ENCODE results near the gene CD300LD. TPM values are rescaled to one million over a fixed set of nuclear protein-coding genes. Genes with fewer than 3 reads are reported as not detected.

CD300LD gene
- total RNA-seq, 1 experiment from 2014 or later: not detected

- Histone ChIP-seq H3K4me3 (ENCODE audit: low read depth in 2 of 2, low read length in 2 of 2) (no peak overlapping the region), H3K27me3 (ENCODE audit: control insufficient read depth, insufficient read depth, low read length) (peaks cover 2% of the 10 kb centered on the region; the same call in 1 of the 2 replicates), H3K9me3 (ENCODE audit: control insufficient read depth, insufficient read depth, low read depth, low read length) (no peaks in the 10 kb centered on the region), H3K4me1 (ENCODE audit: control insufficient read depth, insufficient read depth, low read length) (peaks cover 11% of the 10 kb centered on the region; the same call in 1 of the 2 replicates), H3K36me3 (ENCODE audit: control insufficient read depth, insufficient read depth, low read length) (no peaks in the 10 kb centered on the region), H3K27ac (ENCODE audit: low read length) (no peak overlapping the region)
- no peak for TF ChIP-seq SIN3A (IDR thresholded peaks at IDR 0.05; ENCODE audit: borderline replicate concordance, insufficient read depth, low read depth, low read length)
- TF ChIP-seq TCF7L2 (IDR thresholded peaks at IDR 0.05; ENCODE audit: low read depth, low read length): no peak
- no peak for TF ChIP-seq REST (IDR thresholded peaks at IDR 0.05; ENCODE audit: insufficient read depth in 1 of 2, low read depth in 2 of 2, low read length in 1 of 2)
- TF ChIP-seq POLR2AphosphoS5 (IDR thresholded peaks at IDR 0.05; ENCODE audit: low read depth, low read length): peak; percentile 39; the same call in 1 of the 2 replicates
- intact Hi-C loops (cut with micrococcal nuclease; ENCODE audit: unreplicated experiment): loop anchor here (5.0 kb wide), 1 partner anchor 168 kb away; the partner anchor contains the start of gene RAB37
- DNase-seq (ENCODE audit: low read depth, low spot score) (peak; percentile 91), ATAC-seq (peak; percentile 96)
- no TSS peak for BruUV-seq (replicated peaks)
- ChIA-PET CTCF (interaction anchor here (0.5 kb wide), 1 partner anchor 200 kb away, joined by 4 read pairs; no protein-coding TSS in a partner anchor), POLR2A (interaction anchor here (0.6 kb wide), 1 partner anchor 305 kb away, joined by 3 read pairs; no protein-coding TSS in a partner anchor)
- in situ Hi-C loops (cut with HindIII; ENCODE audit: low pct_unique_long_range_greater_than_20kb, low sequenced_read_pairs): no loop called here
These were observed 22.8 kb downstream of the CD300LD start for GRCh38 chr17:74569020-74570003.

GRCh38 chr17:74568106-74568873, 23.8 kb downstream of the CD300LD start:
- Histone ChIP-seq H3K27ac (ENCODE audit: low read length) (no peak overlapping the region), H3K36me3 (ENCODE audit: control insufficient read depth, insufficient read depth, low read length) (no peaks in the 10 kb centered on the region), H3K9me3 (ENCODE audit: control insufficient read depth, insufficient read depth, low read depth, low read length) (no peaks in the 10 kb centered on the region), H3K4me3 (ENCODE audit: low read depth in 2 of 2, low read length in 2 of 2) (no peak overlapping the region), H3K4me1 (ENCODE audit: control insufficient read depth, insufficient read depth, low read length) (peaks cover 11% of the 10 kb centered on the region; the same call in 1 of the 2 replicates), H3K27me3 (ENCODE audit: control insufficient read depth, insufficient read depth, low read length) (no peaks in the 10 kb centered on the region)
- ATAC-seq (no peak), DNase-seq (ENCODE audit: low read depth, low spot score) (no peak)
- CTCF ChIA-PET: no interaction called here
- POLR2A ChIA-PET: interaction anchor here (0.6 kb wide), 1 partner anchor 22 kb away, joined by 3 read pairs; no protein-coding TSS in a partner anchor
- BruUV-seq (replicated peaks): no TSS peak
- in situ Hi-C loops (cut with HindIII; ENCODE audit: low pct_unique_long_range_greater_than_20kb, low sequenced_read_pairs): no loop called here
- TF ChIP-seq CTCF (IDR thresholded peaks at IDR 0.05) (no peak), TCF7L2 (IDR thresholded peaks at IDR 0.05; ENCODE audit: low read depth, low read length) (no peak), POLR2AphosphoS5 (IDR thresholded peaks at IDR 0.05; ENCODE audit: low read depth, low read length) (no peak), SIN3A (IDR thresholded peaks at IDR 0.05; ENCODE audit: borderline replicate concordance, insufficient read depth, low read depth, low read length) (no peak), REST (IDR thresholded peaks at IDR 0.05; ENCODE audit: insufficient read depth in 1 of 2, low read depth in 2 of 2, low read length in 1 of 2) (no peak)
- intact Hi-C loops (cut with micrococcal nuclease; ENCODE audit: unreplicated experiment): loop anchor here (5.0 kb wide), 1 partner anchor 169 kb away; the partner anchor contains the start of gene RAB37

Measured in Panc1 (cell line).